Panc1 (cell line): ENCODE data around the gene UBE2D4.

Experiments
- POLR2AphosphoS5 ChIP-seq: IDR thresholded peaks from 2 replicates; pipeline ENCODE4 v1.6.1; 2012; ENCODE audit warnings: mild to moderate bottlenecking, low read depth, low read length, moderate library complexity
- REST ChIP-seq, 2 experiments: IDR thresholded peaks; 2 replicates each; pipeline ENCODE4 v1.6.1; 2011 to 2012; ENCODE audit warnings: low read depth in 2 of 2, control low read depth in 1 of 2, low read length in 1 of 2, mild to moderate bottlenecking in 1 of 2, moderate library complexity in 1 of 2; ENCODE audit not compliant: insufficient read depth in 1 of 2
- SIN3A ChIP-seq: IDR thresholded peaks from 2 replicates; pipeline ENCODE4 v1.6.1; 2012; ENCODE audit warnings: low read depth, mild to moderate bottlenecking, low read length, moderate library complexity, borderline replicate concordance; ENCODE audit not compliant: insufficient read depth
- TCF7L2 ChIP-seq: IDR thresholded peaks from 2 replicates; pipeline ENCODE4 v1.6.1; 2011; ENCODE audit warnings: mild to moderate bottlenecking, low read depth, low read length, inconsistent platforms
- TF ChIP-seq, protein P1 (sequence below): fragments of 450-650 bp; IDR thresholded peaks from 2 replicates; pipeline ENCODE4 v1.5.1; 2017; ENCODE audit warnings: mild to moderate bottlenecking

- TF ChIP-seq, protein P1, sequence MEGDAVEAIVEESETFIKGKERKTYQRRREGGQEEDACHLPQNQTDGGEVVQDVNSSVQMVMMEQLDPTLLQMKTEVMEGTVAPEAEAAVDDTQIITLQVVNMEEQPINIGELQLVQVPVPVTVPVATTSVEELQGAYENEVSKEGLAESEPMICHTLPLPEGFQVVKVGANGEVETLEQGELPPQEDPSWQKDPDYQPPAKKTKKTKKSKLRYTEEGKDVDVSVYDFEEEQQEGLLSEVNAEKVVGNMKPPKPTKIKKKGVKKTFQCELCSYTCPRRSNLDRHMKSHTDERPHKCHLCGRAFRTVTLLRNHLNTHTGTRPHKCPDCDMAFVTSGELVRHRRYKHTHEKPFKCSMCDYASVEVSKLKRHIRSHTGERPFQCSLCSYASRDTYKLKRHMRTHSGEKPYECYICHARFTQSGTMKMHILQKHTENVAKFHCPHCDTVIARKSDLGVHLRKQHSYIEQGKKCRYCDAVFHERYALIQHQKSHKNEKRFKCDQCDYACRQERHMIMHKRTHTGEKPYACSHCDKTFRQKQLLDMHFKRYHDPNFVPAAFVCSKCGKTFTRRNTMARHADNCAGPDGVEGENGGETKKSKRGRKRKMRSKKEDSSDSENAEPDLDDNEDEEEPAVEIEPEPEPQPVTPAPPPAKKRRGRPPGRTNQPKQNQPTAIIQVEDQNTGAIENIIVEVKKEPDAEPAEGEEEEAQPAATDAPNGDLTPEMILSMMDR, result no peak
- TF ChIP-seq POLR2AphosphoS5 (no peak), REST (IDR thresholded peaks at IDR 0.05; ENCODE audit: insufficient read depth in 1 of 2, low read depth in 2 of 2, low read length in 1 of 2) (no peak), SIN3A (no peak), TCF7L2 (no peak)
Observed at GRCh38 chr7:43952028-43952427, 25.8 kb downstream of the UBE2D4 start.
